ENCODE measurements around the gene RGS6.
A peak's percentile ranks its signal among the peaks of the same experiment; 100 is the strongest.

The RGS6 gene

GRCh38 chr14:72418806-72419205, 486.6 kb downstream of the RGS6 start:
- Histone ChIP-seq H3K36me3 (ENCODE audit: control insufficient read depth in 1 of 2, insufficient read depth in 2 of 2, low read length in 2 of 2) (no peaks in the 10 kb centered on the region), H2BK12ac (ENCODE audit: low read length) (no peak overlapping the region), H3K18ac (ENCODE audit: low read length) (no peak overlapping the region), H4K91ac (ENCODE audit: low read depth, low read length) (no peak overlapping the region), H2BK120ac (ENCODE audit: insufficient read depth, low read length, poor library complexity) (no peak overlapping the region), H3K4me3 (ENCODE audit: low read depth, low read length) (no peak overlapping the region), H4K8ac (ENCODE audit: low read depth, low read length) (no peak overlapping the region), H3K4me1 (ENCODE audit: control insufficient read depth in 1 of 2, insufficient read depth in 2 of 2, low read length in 2 of 2) (no peaks in the 10 kb centered on the region), H3K4ac (ENCODE audit: low read depth, low read length) (no peak overlapping the region), H3K79me2 (ENCODE audit: control insufficient read depth, insufficient read depth, low read length, poor library complexity) (no peaks in the 10 kb centered on the region), H3K4me2 (ENCODE audit: low read length) (no peak overlapping the region), H2AK5ac (ENCODE audit: low read length) (no peak overlapping the region), H3K27ac (ENCODE audit: low read depth, low read length) (no peak overlapping the region), H3K14ac (ENCODE audit: low read length) (no peak overlapping the region), H3K23ac (ENCODE audit: low read length) (no peak overlapping the region), H3K9ac (ENCODE audit: low read length) (no peak overlapping the region), H2AFZ (ENCODE audit: insufficient read depth, low read length, poor library complexity) (no peak overlapping the region), H2BK5ac (ENCODE audit: low read depth, low read length, poor library complexity) (no peak overlapping the region), H3K79me1 (ENCODE audit: low read length) (no peaks in the 10 kb centered on the region), H4K12ac (ENCODE audit: low read depth, low read length) (no peak overlapping the region), H3K9me3 (ENCODE audit: insufficient read depth, low read depth, low read length) (peaks cover 13% of the 10 kb centered on the region), H3K27me3 (ENCODE audit: insufficient read depth, low read length) (no peaks in the 10 kb centered on the region)
- no CpG with 5 or more reads among the region's 3 CpGs for WGBS (ENCODE audit: extremely low coverage, insufficient coverage, insufficient read length)
- DNase-seq = no peak

- no peaks in the 10 kb centered on the region for H3K79me1 ChIP-seq (ENCODE audit: low read length)
- H3K23ac ChIP-seq (ENCODE audit: low read length) = no peak overlapping the region
- H2BK12ac ChIP-seq (ENCODE audit: low read length) = no peak overlapping the region
- H3K27me3 ChIP-seq (ENCODE audit: insufficient read depth, low read length) = no peaks in the 10 kb centered on the region
- no peak overlapping the region for H3K4me3 ChIP-seq (ENCODE audit: low read depth, low read length)
- no peak overlapping the region for H2AK5ac ChIP-seq (ENCODE audit: low read length)
- H3K4me2 ChIP-seq (ENCODE audit: low read length) = no peak overlapping the region
- no peak overlapping the region for H3K4ac ChIP-seq (ENCODE audit: low read depth, low read length)
- H4K91ac ChIP-seq (ENCODE audit: low read depth, low read length) = no peak overlapping the region
- no peak overlapping the region for H3K18ac ChIP-seq (ENCODE audit: low read length)
- no peak overlapping the region for H2AFZ ChIP-seq (ENCODE audit: insufficient read depth, low read length, poor library complexity)
- no peak overlapping the region for H2BK5ac ChIP-seq (ENCODE audit: low read depth, low read length, poor library complexity)
- no peak overlapping the region for H4K12ac ChIP-seq (ENCODE audit: low read depth, low read length)
- no peak overlapping the region for H3K27ac ChIP-seq (ENCODE audit: low read depth, low read length)
- peak; percentile 82 to 91 for DNase-seq
- H3K14ac ChIP-seq (ENCODE audit: low read length) = no peak overlapping the region
- no CpG with 5 or more reads among the region's 6 CpGs for WGBS (ENCODE audit: extremely low coverage, insufficient coverage, insufficient read length)
- H3K4me1 ChIP-seq (ENCODE audit: control insufficient read depth in 1 of 2, insufficient read depth in 2 of 2, low read length in 2 of 2) = no peaks in the 10 kb centered on the region
- H3K36me3 ChIP-seq (ENCODE audit: control insufficient read depth in 1 of 2, insufficient read depth in 2 of 2, low read length in 2 of 2) = no peaks in the 10 kb centered on the region
- H2BK120ac ChIP-seq (ENCODE audit: insufficient read depth, low read length, poor library complexity) = no peak overlapping the region
- no peak overlapping the region for H3K9ac ChIP-seq (ENCODE audit: low read length)
- H3K79me2 ChIP-seq (ENCODE audit: control insufficient read depth, insufficient read depth, low read length, poor library complexity) = no peaks in the 10 kb centered on the region
- H4K8ac ChIP-seq (ENCODE audit: low read depth, low read length) = no peak overlapping the region
- H3K9me3 ChIP-seq (ENCODE audit: insufficient read depth, low read depth, low read length) = peaks cover 13% of the 10 kb centered on the region
These were observed 487.1 kb downstream of the RGS6 start for GRCh38 chr14:72419226-72419775.

DNA sequence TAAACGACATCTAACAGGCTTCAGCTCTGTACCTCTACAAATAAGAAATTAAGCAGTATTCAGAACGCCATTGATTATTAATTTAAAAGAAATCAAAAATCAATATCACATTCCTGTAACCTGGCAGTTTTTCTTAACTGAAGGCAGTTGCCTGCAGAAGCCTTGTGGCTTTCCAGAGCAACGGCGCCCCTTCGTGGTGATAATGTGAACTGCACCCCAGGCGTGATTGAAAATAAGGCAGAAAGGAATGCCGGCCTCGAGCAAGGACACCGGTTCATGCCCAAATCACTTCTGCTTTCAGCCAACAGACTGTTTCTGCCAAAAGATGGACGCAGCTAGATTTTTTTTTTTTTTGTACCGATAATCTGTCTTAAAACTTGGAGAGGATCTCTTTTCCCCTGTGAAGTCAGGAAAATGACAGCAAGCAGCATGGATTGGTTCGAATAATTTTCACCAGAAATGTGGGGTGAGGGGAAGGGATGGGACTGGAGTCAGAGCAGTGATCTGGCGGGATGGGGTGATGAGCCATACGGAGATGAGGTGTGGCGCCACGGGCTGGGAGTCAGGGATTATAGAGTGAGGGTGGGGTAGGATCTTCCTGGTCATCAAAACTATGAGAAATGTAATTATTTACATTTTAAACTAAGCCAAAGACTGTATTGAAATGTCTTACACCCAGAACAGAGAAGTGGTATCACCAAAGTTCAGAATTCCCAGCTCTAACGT, 488.7 kb downstream of the RGS6 start:
- Histone ChIP-seq H3K4me3 (ENCODE audit: low read depth, low read length) (no peak overlapping the region), H4K12ac (ENCODE audit: low read depth, low read length) (no peak overlapping the region), H3K4ac (ENCODE audit: low read depth, low read length) (no peak overlapping the region), H2BK120ac (ENCODE audit: insufficient read depth, low read length, poor library complexity) (no peak overlapping the region), H4K8ac (ENCODE audit: low read depth, low read length) (no peak overlapping the region), H4K91ac (ENCODE audit: low read depth, low read length) (no peak overlapping the region), H2AFZ (ENCODE audit: insufficient read depth, low read length, poor library complexity) (no peak overlapping the region), H2BK5ac (ENCODE audit: low read depth, low read length, poor library complexity) (no peak overlapping the region), H3K18ac (ENCODE audit: low read length) (no peak overlapping the region), H3K27me3 (ENCODE audit: insufficient read depth, low read length) (no peaks in the 10 kb centered on the region), H3K36me3 (ENCODE audit: control insufficient read depth in 1 of 2, insufficient read depth in 2 of 2, low read length in 2 of 2) (no peaks in the 10 kb centered on the region), H3K23ac (ENCODE audit: low read length) (no peak overlapping the region), H3K4me1 (ENCODE audit: control insufficient read depth in 1 of 2, insufficient read depth in 2 of 2, low read length in 2 of 2) (no peaks in the 10 kb centered on the region), H3K9me3 (ENCODE audit: insufficient read depth, low read depth, low read length) (peaks cover 4% of the 10 kb centered on the region), H3K9ac (ENCODE audit: low read length) (no peak overlapping the region), H3K27ac (ENCODE audit: low read depth, low read length) (no peak overlapping the region), H2AK5ac (ENCODE audit: low read length) (no peak overlapping the region), H3K79me2 (ENCODE audit: control insufficient read depth, insufficient read depth, low read length, poor library complexity) (no peaks in the 10 kb centered on the region), H3K4me2 (ENCODE audit: low read length) (no peak overlapping the region), H3K14ac (ENCODE audit: low read length) (no peak overlapping the region), H2BK12ac (ENCODE audit: low read length) (peak overlapping the region; percentile 74), H3K79me1 (ENCODE audit: low read length) (no peaks in the 10 kb centered on the region)
- DNase-seq = peak; percentile 81 to 95
- WGBS (ENCODE audit: extremely low coverage, insufficient coverage, insufficient read length) = no CpG with 5 or more reads among the region's 17 CpGs

DNA sequence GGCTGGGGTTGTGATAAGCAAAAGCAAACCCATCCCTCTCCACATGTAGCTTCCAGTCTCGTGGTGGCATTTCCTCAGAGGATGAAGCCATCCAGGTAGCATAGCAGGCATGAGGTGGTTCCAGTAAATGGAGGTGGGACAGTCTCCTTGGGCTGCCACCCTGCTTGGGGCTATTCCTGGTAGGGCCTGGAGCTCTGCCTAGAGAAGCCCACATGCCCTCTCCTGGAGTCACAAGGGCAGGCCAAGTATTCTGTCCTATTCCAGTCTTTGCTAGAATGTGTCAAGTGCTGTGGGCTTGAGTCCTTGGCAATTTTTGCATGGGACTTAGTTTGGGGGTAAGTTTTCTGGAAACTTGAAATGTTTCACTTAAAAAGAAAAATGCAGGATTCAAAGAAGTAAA, 491.7 kb downstream of the RGS6 start:
- no peak for DNase-seq
- Histone ChIP-seq H3K18ac (ENCODE audit: low read length) (no peak overlapping the region), H3K79me1 (ENCODE audit: low read length) (no peaks in the 10 kb centered on the region), H2BK120ac (ENCODE audit: insufficient read depth, low read length, poor library complexity) (no peak overlapping the region), H3K4me2 (ENCODE audit: low read length) (no peak overlapping the region), H2AFZ (ENCODE audit: insufficient read depth, low read length, poor library complexity) (no peak overlapping the region), H4K12ac (ENCODE audit: low read depth, low read length) (no peak overlapping the region), H3K14ac (ENCODE audit: low read length) (no peak overlapping the region), H3K27ac (ENCODE audit: low read depth, low read length) (no peak overlapping the region), H4K8ac (ENCODE audit: low read depth, low read length) (no peak overlapping the region), H3K9me3 (ENCODE audit: insufficient read depth, low read depth, low read length) (peaks cover 4% of the 10 kb centered on the region), H2BK12ac (ENCODE audit: low read length) (no peak overlapping the region), H3K27me3 (ENCODE audit: insufficient read depth, low read length) (no peaks in the 10 kb centered on the region), H4K91ac (ENCODE audit: low read depth, low read length) (no peak overlapping the region), H3K4me1 (ENCODE audit: control insufficient read depth in 1 of 2, insufficient read depth in 2 of 2, low read length in 2 of 2) (no peaks in the 10 kb centered on the region), H3K4ac (ENCODE audit: low read depth, low read length) (no peak overlapping the region), H2BK5ac (ENCODE audit: low read depth, low read length, poor library complexity) (no peak overlapping the region), H3K23ac (ENCODE audit: low read length) (no peak overlapping the region), H3K36me3 (ENCODE audit: control insufficient read depth in 1 of 2, insufficient read depth in 2 of 2, low read length in 2 of 2) (no peaks in the 10 kb centered on the region), H3K4me3 (ENCODE audit: low read depth, low read length) (no peak overlapping the region), H2AK5ac (ENCODE audit: low read length) (no peak overlapping the region), H3K9ac (ENCODE audit: low read length) (no peak overlapping the region), H3K79me2 (ENCODE audit: control insufficient read depth, insufficient read depth, low read length, poor library complexity) (no peaks in the 10 kb centered on the region)
- no CpG with 5 or more reads among the region's 1 CpG for WGBS (ENCODE audit: extremely low coverage, insufficient coverage, insufficient read length)
